ENCODE data around the gene DNM3. TPM values are rescaled to one million over a fixed set of nuclear protein-coding genes. Genes with fewer than 3 reads are reported as not detected.

DNM3 gene
- polyA plus RNA-seq, 1 donor (not counting 4 experiments of a cell fraction or from before 2014, with no cell fraction given): 2.0 TPM

DNA sequence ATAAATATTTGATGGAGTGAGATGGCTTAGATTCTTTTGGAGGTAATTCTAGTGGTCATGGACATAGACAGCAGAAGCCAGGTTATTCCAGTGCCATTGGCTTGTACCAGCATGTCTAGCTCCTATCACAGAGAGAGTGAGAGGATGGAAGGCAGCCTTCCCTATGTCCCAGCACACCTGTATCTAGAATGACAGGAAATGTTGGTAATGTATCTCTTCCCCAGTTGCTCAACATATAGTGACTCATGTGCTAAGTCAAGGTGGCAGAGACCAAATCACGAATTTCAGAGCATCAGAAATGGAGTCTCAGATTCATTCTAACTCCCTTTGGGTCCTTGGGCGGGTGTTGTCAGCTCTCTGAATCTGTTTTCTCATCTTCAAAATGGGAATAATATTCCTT is 31.5 kb upstream of the DNM3 start:
- FAIRE-seq: peak; percentile 95
- no peak overlapping the region for H2AFZ ChIP-seq (ENCODE audit: control insufficient read depth, low read length)

DNA sequence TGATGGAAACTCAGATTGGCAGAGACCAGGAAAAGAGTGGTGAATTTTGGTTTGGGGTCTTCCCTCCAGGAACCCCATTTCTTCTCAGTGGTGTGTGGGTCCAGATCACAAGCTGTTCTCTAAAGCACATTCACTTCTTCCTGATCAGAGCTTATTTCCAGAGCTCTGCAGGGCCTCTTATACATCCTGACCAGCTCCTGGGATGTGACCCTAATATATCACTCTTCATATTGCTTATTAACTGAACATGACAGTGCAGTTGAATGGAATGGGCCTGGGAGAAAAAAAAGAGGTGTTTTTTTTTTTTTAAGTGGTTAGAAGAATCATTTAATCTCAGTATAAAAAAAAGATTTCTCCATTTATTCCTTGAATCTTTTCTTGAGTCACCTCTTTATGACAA is 29.6 kb upstream of the DNM3 start:
- Histone ChIP-seq H2AFZ (ENCODE audit: control insufficient read depth, low read length) (no peak overlapping the region), H3K36me3 (ENCODE audit: control insufficient read depth in 2 of 2, extremely low read depth in 1 of 2, insufficient read depth in 2 of 2, low read length in 2 of 2) (no peaks in the 10 kb centered on the region), H3K79me2 (ENCODE audit: control insufficient read depth, insufficient read depth, low read length) (no peaks in the 10 kb centered on the region), H3K9ac (ENCODE audit: control insufficient read depth, extremely low read depth, insufficient read depth, low read length) (no peak overlapping the region), H3K9me1 (ENCODE audit: control insufficient read depth, extremely low read depth, insufficient read depth, low read length) (no peaks in the 10 kb centered on the region), H3K27me3 (ENCODE audit: control insufficient read depth, extremely low read depth, insufficient read depth, low read length) (no peaks in the 10 kb centered on the region), H3K4me1 (ENCODE audit: control insufficient read depth, extremely low read depth, insufficient read depth, low read length) (peaks cover 10% of the 10 kb centered on the region), H3K4me3 (ENCODE audit: control insufficient read depth in 2 of 3, extremely low read depth in 1 of 3, insufficient read depth in 2 of 3, low read depth in 1 of 3, low read length in 3 of 3) (no peak overlapping the region), H3K9me3 (ENCODE audit: control insufficient read depth, low read depth, low read length) (no peaks in the 10 kb centered on the region), H4K20me1 (ENCODE audit: control insufficient read depth, extremely low read depth, insufficient read depth, low read length) (no peaks in the 10 kb centered on the region), H3K27ac (ENCODE audit: control insufficient read depth, insufficient read depth, low read length) (no peak overlapping the region), H3K4me2 (ENCODE audit: control insufficient read depth, extremely low read depth, insufficient read depth, low read depth, low read length) (no peak overlapping the region)
- no peak for DNase-seq (ENCODE audit: low read depth, low spot score)
- FAIRE-seq: no peak
- no peak for TF ChIP-seq EZH2 (IDR thresholded peaks at IDR 0.05; ENCODE audit: low read length)
- dilution Hi-C loops (cut with MboI; ENCODE audit: extremely low pct_ligation_motif_present, low sequenced_read_pairs): no loop called here

More for the DNA sequence above, 31.5 kb upstream of the DNM3 start:
- DNase-seq (ENCODE audit: low read depth, low spot score): no peak
- no peaks in the 10 kb centered on the region for H3K79me2 ChIP-seq (ENCODE audit: control insufficient read depth, insufficient read depth, low read length)
- H3K4me1 ChIP-seq (ENCODE audit: control insufficient read depth, extremely low read depth, insufficient read depth, low read length): peaks cover 9% of the 10 kb centered on the region
- H3K9me1 ChIP-seq (ENCODE audit: control insufficient read depth, extremely low read depth, insufficient read depth, low read length): no peaks in the 10 kb centered on the region
- no peak overlapping the region for H3K27ac ChIP-seq (ENCODE audit: control insufficient read depth, insufficient read depth, low read length)
- H4K20me1 ChIP-seq (ENCODE audit: control insufficient read depth, extremely low read depth, insufficient read depth, low read length): no peaks in the 10 kb centered on the region
- no peak overlapping the region for H3K9ac ChIP-seq (ENCODE audit: control insufficient read depth, extremely low read depth, insufficient read depth, low read length)
- H3K36me3 ChIP-seq (ENCODE audit: control insufficient read depth in 2 of 2, extremely low read depth in 1 of 2, insufficient read depth in 2 of 2, low read length in 2 of 2): no peaks in the 10 kb centered on the region
- peak overlapping the region; percentile 17 for H3K4me2 ChIP-seq (ENCODE audit: control insufficient read depth, extremely low read depth, insufficient read depth, low read depth, low read length)
- H3K4me3 ChIP-seq (ENCODE audit: control insufficient read depth in 2 of 3, extremely low read depth in 1 of 3, insufficient read depth in 2 of 3, low read depth in 1 of 3, low read length in 3 of 3): no peak overlapping the region
- TF ChIP-seq, protein P1, sequence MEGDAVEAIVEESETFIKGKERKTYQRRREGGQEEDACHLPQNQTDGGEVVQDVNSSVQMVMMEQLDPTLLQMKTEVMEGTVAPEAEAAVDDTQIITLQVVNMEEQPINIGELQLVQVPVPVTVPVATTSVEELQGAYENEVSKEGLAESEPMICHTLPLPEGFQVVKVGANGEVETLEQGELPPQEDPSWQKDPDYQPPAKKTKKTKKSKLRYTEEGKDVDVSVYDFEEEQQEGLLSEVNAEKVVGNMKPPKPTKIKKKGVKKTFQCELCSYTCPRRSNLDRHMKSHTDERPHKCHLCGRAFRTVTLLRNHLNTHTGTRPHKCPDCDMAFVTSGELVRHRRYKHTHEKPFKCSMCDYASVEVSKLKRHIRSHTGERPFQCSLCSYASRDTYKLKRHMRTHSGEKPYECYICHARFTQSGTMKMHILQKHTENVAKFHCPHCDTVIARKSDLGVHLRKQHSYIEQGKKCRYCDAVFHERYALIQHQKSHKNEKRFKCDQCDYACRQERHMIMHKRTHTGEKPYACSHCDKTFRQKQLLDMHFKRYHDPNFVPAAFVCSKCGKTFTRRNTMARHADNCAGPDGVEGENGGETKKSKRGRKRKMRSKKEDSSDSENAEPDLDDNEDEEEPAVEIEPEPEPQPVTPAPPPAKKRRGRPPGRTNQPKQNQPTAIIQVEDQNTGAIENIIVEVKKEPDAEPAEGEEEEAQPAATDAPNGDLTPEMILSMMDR (optimal IDR thresholded peaks at IDR 0.05 in 1 of 3, IDR thresholded peaks at IDR 0.05 in 1 of 3, conservative IDR thresholded peaks at IDR 0.05 in 1 of 3; ENCODE audit: extremely low read depth in 1 of 3, insufficient read depth in 2 of 3, low read length in 3 of 3): no peak
- TF ChIP-seq EZH2 (IDR thresholded peaks at IDR 0.05; ENCODE audit: low read length): no peak
- dilution Hi-C loops (cut with MboI; ENCODE audit: extremely low pct_ligation_motif_present, low sequenced_read_pairs): loop anchor here (10.0 kb wide), 1 partner anchor 175 kb away; no protein-coding TSS in a partner anchor
- H3K9me3 ChIP-seq (ENCODE audit: control insufficient read depth, low read depth, low read length): no peaks in the 10 kb centered on the region
- H3K27me3 ChIP-seq (ENCODE audit: control insufficient read depth, extremely low read depth, insufficient read depth, low read length): no peaks in the 10 kb centered on the region

DNA sequence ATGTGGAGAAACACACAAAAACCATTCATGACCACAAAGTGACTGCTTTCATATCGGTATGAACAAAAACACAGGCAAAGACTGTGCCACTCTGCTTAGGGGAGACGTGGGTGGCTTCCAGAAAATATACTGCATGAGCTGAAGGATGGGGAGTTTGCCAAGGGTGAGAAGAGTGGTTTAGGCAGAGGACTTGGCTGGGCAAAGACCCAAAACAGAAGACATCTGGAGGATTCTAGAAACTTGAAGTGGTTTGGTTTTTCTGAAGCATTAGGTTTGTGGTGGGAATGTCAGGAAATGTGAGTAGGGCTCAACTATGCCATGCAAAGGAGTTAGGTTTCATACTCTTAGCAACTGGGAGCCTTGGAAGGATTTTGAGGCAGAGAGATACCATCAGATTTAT is 26.6 kb upstream of the DNM3 start:
- DNase-seq (ENCODE audit: low read depth, low spot score): no peak
- H3K4me1 ChIP-seq (ENCODE audit: control insufficient read depth, extremely low read depth, insufficient read depth, low read length): peaks cover 20% of the 10 kb centered on the region
- H3K9me3 ChIP-seq (ENCODE audit: control insufficient read depth, low read depth, low read length): no peaks in the 10 kb centered on the region
- H4K20me1 ChIP-seq (ENCODE audit: control insufficient read depth, extremely low read depth, insufficient read depth, low read length): no peaks in the 10 kb centered on the region
- no peaks in the 10 kb centered on the region for H3K79me2 ChIP-seq (ENCODE audit: control insufficient read depth, insufficient read depth, low read length)
- no peaks in the 10 kb centered on the region for H3K36me3 ChIP-seq (ENCODE audit: control insufficient read depth in 2 of 2, extremely low read depth in 1 of 2, insufficient read depth in 2 of 2, low read length in 2 of 2)
- no peaks in the 10 kb centered on the region for H3K9me1 ChIP-seq (ENCODE audit: control insufficient read depth, extremely low read depth, insufficient read depth, low read length)
- H3K27me3 ChIP-seq (ENCODE audit: control insufficient read depth, extremely low read depth, insufficient read depth, low read length): no peaks in the 10 kb centered on the region
- no peak overlapping the region for H3K4me2 ChIP-seq (ENCODE audit: control insufficient read depth, extremely low read depth, insufficient read depth, low read depth, low read length)
- H3K4me3 ChIP-seq (ENCODE audit: control insufficient read depth in 2 of 3, extremely low read depth in 1 of 3, insufficient read depth in 2 of 3, low read depth in 1 of 3, low read length in 3 of 3): no peak overlapping the region
- dilution Hi-C loops (cut with MboI; ENCODE audit: extremely low pct_ligation_motif_present, low sequenced_read_pairs): no loop called here
- TF ChIP-seq, protein P1 (optimal IDR thresholded peaks at IDR 0.05 in 1 of 3, IDR thresholded peaks at IDR 0.05 in 1 of 3, conservative IDR thresholded peaks at IDR 0.05 in 1 of 3; ENCODE audit: extremely low read depth in 1 of 3, insufficient read depth in 2 of 3, low read length in 3 of 3): no peak
- TF ChIP-seq EZH2 (IDR thresholded peaks at IDR 0.05; ENCODE audit: low read length): no peak
- no peak overlapping the region for H3K9ac ChIP-seq (ENCODE audit: control insufficient read depth, extremely low read depth, insufficient read depth, low read length)
- FAIRE-seq: no peak
- no peak overlapping the region for H2AFZ ChIP-seq (ENCODE audit: control insufficient read depth, low read length)
- H3K27ac ChIP-seq (ENCODE audit: control insufficient read depth, insufficient read depth, low read length): no peak overlapping the region
